ENCODE data around the gene ASPA.

GRCh38 chr17:3547628-3548027 is 71.8 kb downstream of the ASPA start:
- TF ChIP-seq ZNF281 (CRISPR knock-in tag; IDR thresholded peaks at IDR 0.05) = no peak
- no peak for TF ChIP-seq CTCF (IDR thresholded peaks at IDR 0.05)
- no peak for TF ChIP-seq ZBTB43 (CRISPR knock-in tag; IDR thresholded peaks at IDR 0.05)
- no peak for TF ChIP-seq ARID4B (CRISPR knock-in tag; IDR thresholded peaks at IDR 0.05; ENCODE audit: borderline replicate concordance)
- TF ChIP-seq USF2 (CRISPR knock-in tag; IDR thresholded peaks at IDR 0.05) = no peak
- TF ChIP-seq MLX (CRISPR knock-in tag; IDR thresholded peaks at IDR 0.05) = no peak
- TF ChIP-seq TEAD1 (CRISPR knock-in tag; IDR thresholded peaks at IDR 0.05) = no peak
- no peak for TF ChIP-seq SP1 (CRISPR knock-in tag; conservative IDR thresholded peaks at IDR 0.05)
- TF ChIP-seq TEAD4 (CRISPR knock-in tag; IDR thresholded peaks at IDR 0.05) = no peak

Measured in WTC11 (cell line).